Esophagus squamous epithelium (tissue), 5 donors: Measurements from ENCODE around the gene MSH3. TPM values are rescaled to one million over a fixed set of nuclear protein-coding genes. Genes with fewer than 3 reads are reported as not detected.

ENCODE experiments used
- DNase-seq: peaks from one replicate; lab custom pipeline; 2025; lab: John Stamatoyannopoulos, UW
- H3K27ac ChIP-seq, 4 donors: fragments of 200-600 bp; sonication (generic); one replicate each; pipeline ENCODE4 v1.5.1; 2016 to 2019; ENCODE audit warnings: mild to moderate bottlenecking in 1 of 4
- H3K27me3 ChIP-seq, 4 donors: fragments of 200-600 bp; sonication (generic); 1 replicate in 3 of 4; 2 replicates in 1 of 4; pipeline versions ENCODE4 v1.5.1 to v1.6.0; 2017 to 2021; ENCODE audit warnings: antibody characterized with exemption in 1 of 4
- H3K36me3 ChIP-seq, 3 donors: fragments of 200-600 bp; sonication (generic); one replicate each; pipeline ENCODE4 v1.5.1; 2016 to 2019
- H3K4me1 ChIP-seq, 3 donors: fragments of 200-600 bp; sonication (generic); one replicate each; pipeline ENCODE4 v1.5.1; 2017 to 2019
- H3K4me3 ChIP-seq, 4 donors: fragments of 200-600 bp; sonication (generic); 1 replicate in 3 of 4; 2 replicates in 1 of 4; pipeline ENCODE4 v1.5.1; 2016 to 2019; ENCODE audit warnings: mild to moderate bottlenecking in 2 of 4, moderate library complexity in 1 of 4
- H3K9me3 ChIP-seq, 3 donors: fragments of 200-600 bp; sonication (generic); one replicate each; pipeline ENCODE4 v1.5.1; 2016 to 2019
- POLR2A ChIP-seq, 4 donors: fragments of 450-650 bp; IDR thresholded peaks; one replicate each; pipeline ENCODE4 v1.6.1; 2017; ENCODE audit warnings: antibody characterized with exemption in 4 of 4, mild to moderate bottlenecking in 4 of 4, moderate library complexity in 3 of 4
- WGBS, 2 donors: methylation state at CpG; one replicate each; pipeline ENCODE4 v1.1.5; 2018; 5-methylcytosine and 5-hydroxymethylcytosine counted together
- intact Hi-C: fragments of 100-400 bp; cut with DNase I; formaldehyde crosslinking; loops from one replicate; pipeline ENCODE4 v1.15.0; 2022
- total RNA-seq, 4 donors: library from RNA; depleted of rRNA; stranded (reverse); fragments of >200 nt; gene quantifications; one replicate each; pipeline ENCODE4 v1.1.0, GENCODE V29; 2016
- TF ChIP-seq, protein P1 (sequence below), 6 experiments: fragments of 450-650 bp in 4 of 6; fragments of 200-600 bp in 2 of 6; sonication (generic) in 2 of 6; IDR thresholded peaks; one replicate each; pipeline ENCODE4 v1.5.1; 2016 to 2019; ENCODE audit warnings: antibody characterized with exemption in 6 of 6, mild to moderate bottlenecking in 4 of 6, moderate library complexity in 4 of 6
- donor health status: DM: yes; HTN: yes; CAD: no.

The MSH3 gene
- total RNA-seq, 4 donors from 2014 or later, result 6.6 to 12.5 (median 11.6) TPM

DNA sequence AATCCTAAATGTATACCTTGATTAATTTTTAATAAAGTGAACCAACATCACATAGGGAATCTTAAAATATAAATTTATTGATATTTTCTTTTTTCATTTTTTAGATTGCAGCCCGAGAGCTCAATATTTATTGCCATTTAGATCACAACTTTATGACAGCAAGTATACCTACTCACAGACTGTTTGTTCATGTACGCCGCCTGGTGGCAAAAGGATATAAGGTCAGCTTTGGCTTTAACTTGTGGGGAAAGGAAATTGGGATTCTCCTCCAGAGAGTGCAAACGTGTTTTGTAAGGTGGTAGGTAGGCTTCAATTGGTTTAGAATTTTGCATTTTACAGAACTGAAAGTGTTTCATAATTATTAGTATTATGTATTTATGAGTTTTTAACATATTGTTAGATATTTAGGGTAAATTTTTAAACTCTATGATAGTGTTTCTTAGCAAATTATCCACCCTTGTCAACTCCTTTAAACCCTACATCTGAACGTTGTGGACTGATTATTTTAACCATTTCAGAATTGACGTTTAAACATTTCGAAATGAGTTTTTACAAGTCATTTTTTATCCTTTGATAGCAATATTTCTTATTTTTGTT lies 17.8 kb downstream of the MSH3 start:
- 7 to 16% methylated on average over 7 of the region's 7 CpGs for WGBS, 2 donors
- no peak for DNase-seq
- H3K27me3 ChIP-seq, result no peaks in the 10 kb centered on the region
- intact Hi-C loops, result no loop called here
- TF ChIP-seq, protein P1, sequence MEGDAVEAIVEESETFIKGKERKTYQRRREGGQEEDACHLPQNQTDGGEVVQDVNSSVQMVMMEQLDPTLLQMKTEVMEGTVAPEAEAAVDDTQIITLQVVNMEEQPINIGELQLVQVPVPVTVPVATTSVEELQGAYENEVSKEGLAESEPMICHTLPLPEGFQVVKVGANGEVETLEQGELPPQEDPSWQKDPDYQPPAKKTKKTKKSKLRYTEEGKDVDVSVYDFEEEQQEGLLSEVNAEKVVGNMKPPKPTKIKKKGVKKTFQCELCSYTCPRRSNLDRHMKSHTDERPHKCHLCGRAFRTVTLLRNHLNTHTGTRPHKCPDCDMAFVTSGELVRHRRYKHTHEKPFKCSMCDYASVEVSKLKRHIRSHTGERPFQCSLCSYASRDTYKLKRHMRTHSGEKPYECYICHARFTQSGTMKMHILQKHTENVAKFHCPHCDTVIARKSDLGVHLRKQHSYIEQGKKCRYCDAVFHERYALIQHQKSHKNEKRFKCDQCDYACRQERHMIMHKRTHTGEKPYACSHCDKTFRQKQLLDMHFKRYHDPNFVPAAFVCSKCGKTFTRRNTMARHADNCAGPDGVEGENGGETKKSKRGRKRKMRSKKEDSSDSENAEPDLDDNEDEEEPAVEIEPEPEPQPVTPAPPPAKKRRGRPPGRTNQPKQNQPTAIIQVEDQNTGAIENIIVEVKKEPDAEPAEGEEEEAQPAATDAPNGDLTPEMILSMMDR (IDR thresholded peaks at IDR 0.05), result peak; percentile 38 to 88 (median 80)
- TF ChIP-seq POLR2A (IDR thresholded peaks at IDR 0.05), result no peak
- H3K4me1 ChIP-seq, result no peaks in the 10 kb centered on the region
- no peak overlapping the region for H3K4me3 ChIP-seq
- H3K27ac ChIP-seq, result no peak overlapping the region
- H3K36me3 ChIP-seq, result peaks cover 4 to 88% (median 9%) of the 10 kb centered on the region in 3 donors
- H3K9me3 ChIP-seq, result no peaks in the 10 kb centered on the region

DNA sequence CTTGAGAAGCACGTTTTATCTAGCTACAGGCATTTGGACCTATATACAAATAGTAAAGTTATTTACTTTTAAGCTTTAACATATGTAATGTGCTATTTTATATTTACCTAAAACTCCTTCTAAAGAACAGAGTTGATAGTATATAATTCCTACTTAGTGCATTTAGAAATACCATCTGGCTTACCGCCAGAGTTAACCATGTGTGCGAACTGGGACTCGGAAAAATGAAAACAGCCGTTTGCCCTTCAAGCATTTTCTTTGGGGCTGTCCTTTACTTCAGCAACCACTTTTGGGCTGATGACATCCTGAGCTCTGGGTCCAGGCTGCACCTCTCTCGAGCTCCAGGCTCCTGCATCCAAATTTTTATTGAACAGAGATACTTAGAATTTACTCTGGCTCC lies 22.3 kb downstream of the MSH3 start:
- intact Hi-C loops, result no loop called here
- TF ChIP-seq, protein P1 (IDR thresholded peaks at IDR 0.05), result no peak
- TF ChIP-seq POLR2A (IDR thresholded peaks at IDR 0.05), result no peak
- no peak overlapping the region for H3K27ac ChIP-seq
- no peak for DNase-seq
- H3K4me3 ChIP-seq, result no peak overlapping the region
- peaks cover 9 to 88% (median 9%) of the 10 kb centered on the region in 3 donors for H3K36me3 ChIP-seq
- WGBS, 2 donors, result 54 to 66% methylated on average over 6 of the region's 6 CpGs
- H3K27me3 ChIP-seq, result no peaks in the 10 kb centered on the region
- no peaks in the 10 kb centered on the region for H3K9me3 ChIP-seq
- H3K4me1 ChIP-seq, result no peaks in the 10 kb centered on the region

DNA sequence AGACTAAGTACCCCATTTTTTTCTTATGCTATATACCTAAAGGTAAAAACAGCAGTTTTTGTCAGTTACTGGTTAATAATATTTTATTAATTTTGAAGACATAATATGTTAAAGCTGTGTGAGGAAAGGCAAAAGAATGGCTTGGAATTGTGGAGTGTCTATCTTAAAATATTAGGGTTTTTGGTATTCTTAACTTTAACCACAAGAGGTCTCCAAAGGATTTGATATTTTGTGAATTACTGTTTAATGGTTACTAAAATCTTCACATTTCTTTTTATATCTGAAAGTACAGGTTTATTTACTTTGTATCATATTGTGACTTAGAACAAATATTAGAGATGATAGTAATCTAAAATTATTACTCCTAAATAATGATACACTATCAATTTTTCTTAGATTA lies 32.3 kb downstream of the MSH3 start:
- Histone ChIP-seq H3K27me3 (no peaks in the 10 kb centered on the region), H3K9me3 (no peaks in the 10 kb centered on the region), H3K4me1 (no peaks in the 10 kb centered on the region), H3K4me3 (no peak overlapping the region), H3K36me3 (peaks cover 0 to 35% (median 0%) of the 10 kb centered on the region in 3 donors), H3K27ac (no peak overlapping the region)
- TF ChIP-seq, protein P1 (IDR thresholded peaks at IDR 0.05), result peak in 3 of 6 experiments; percentile 18 to 41 (median 22)
- TF ChIP-seq POLR2A (IDR thresholded peaks at IDR 0.05), result no peak
- no peak for DNase-seq
- intact Hi-C loops, result no loop called here

- Histone ChIP-seq H3K9me3 (no peaks in the 10 kb centered on the region), H3K27me3 (no peaks in the 10 kb centered on the region), H3K36me3 (peaks cover 0 to 20% (median 0%) of the 10 kb centered on the region in 3 donors), H3K27ac (no peak overlapping the region), H3K4me3 (no peak overlapping the region), H3K4me1 (no peaks in the 10 kb centered on the region)
- DNase-seq, result no peak
- intact Hi-C loops, result no loop called here
- 80 to 87% methylated on average over 4 of the region's 4 CpGs for WGBS, 2 donors
- TF ChIP-seq, protein P1 (IDR thresholded peaks at IDR 0.05), result no peak
- TF ChIP-seq POLR2A (IDR thresholded peaks at IDR 0.05), result no peak
These were observed 34.4 kb downstream of the MSH3 start for GRCh38 chr5:80688648-80689420.

GRCh38 chr5:80689627-80690026 lies 35.2 kb downstream of the MSH3 start:
- no peaks in the 10 kb centered on the region for H3K27me3 ChIP-seq
- 70 to 79% methylated on average over 4 of the region's 4 CpGs for WGBS, 2 donors
- H3K4me3 ChIP-seq, result no peak overlapping the region
- intact Hi-C loops, result no loop called here
- DNase-seq, result no peak
- H3K4me1 ChIP-seq, result no peaks in the 10 kb centered on the region
- H3K9me3 ChIP-seq, result no peaks in the 10 kb centered on the region
- H3K36me3 ChIP-seq, result peaks cover 0 to 17% (median 0%) of the 10 kb centered on the region in 3 donors
- no peak overlapping the region for H3K27ac ChIP-seq
- no peak for TF ChIP-seq POLR2A (IDR thresholded peaks at IDR 0.05)
- TF ChIP-seq, protein P1 (IDR thresholded peaks at IDR 0.05), result no peak
